GM10266 (cell line): ENCODE results near the gene SCNN1B.
"Not testable (repeated sequence)": the region's sequence is repeated elsewhere in the genome, so short reads cannot be mapped to it uniquely, and the experiment has no call there.

Source experiments
- DNase-seq: peaks from one replicate; pipeline ENCODE4 v3.0.0; 2012; ENCODE audit errors: extremely low spot score
- TF ChIP-seq, protein P1 (sequence below): IDR thresholded peaks from 2 replicates; pipeline ENCODE4 v1.5.1; 2012; ENCODE audit warnings: mild to moderate bottlenecking, low read depth; ENCODE audit not compliant: control insufficient read depth, insufficient read depth; ENCODE audit errors: missing control alignments

Gene SCNN1B

DNA sequence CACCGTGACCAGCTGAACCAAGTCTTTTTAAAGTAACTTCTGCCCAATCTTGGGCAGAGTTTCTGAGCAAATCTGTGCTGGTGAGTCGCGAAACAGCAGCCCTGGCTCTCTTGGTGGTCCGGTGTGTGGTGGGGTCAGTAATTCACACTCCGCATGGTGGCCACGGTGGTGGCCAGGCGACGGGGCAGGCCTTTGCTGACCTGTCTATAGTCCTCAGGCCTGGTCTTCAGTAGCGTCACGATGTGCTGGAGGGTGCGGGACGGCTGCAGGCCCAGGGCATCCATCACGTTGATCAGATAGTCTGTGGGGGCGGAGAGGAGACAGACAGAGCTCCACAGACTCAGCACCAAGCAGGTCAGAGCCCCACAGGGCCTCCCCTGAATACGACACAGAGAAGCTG, 86.7 kb downstream of the SCNN1B start:
- no peak for DNase-seq
- TF ChIP-seq, protein P1, sequence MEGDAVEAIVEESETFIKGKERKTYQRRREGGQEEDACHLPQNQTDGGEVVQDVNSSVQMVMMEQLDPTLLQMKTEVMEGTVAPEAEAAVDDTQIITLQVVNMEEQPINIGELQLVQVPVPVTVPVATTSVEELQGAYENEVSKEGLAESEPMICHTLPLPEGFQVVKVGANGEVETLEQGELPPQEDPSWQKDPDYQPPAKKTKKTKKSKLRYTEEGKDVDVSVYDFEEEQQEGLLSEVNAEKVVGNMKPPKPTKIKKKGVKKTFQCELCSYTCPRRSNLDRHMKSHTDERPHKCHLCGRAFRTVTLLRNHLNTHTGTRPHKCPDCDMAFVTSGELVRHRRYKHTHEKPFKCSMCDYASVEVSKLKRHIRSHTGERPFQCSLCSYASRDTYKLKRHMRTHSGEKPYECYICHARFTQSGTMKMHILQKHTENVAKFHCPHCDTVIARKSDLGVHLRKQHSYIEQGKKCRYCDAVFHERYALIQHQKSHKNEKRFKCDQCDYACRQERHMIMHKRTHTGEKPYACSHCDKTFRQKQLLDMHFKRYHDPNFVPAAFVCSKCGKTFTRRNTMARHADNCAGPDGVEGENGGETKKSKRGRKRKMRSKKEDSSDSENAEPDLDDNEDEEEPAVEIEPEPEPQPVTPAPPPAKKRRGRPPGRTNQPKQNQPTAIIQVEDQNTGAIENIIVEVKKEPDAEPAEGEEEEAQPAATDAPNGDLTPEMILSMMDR, result no peak

DNA sequence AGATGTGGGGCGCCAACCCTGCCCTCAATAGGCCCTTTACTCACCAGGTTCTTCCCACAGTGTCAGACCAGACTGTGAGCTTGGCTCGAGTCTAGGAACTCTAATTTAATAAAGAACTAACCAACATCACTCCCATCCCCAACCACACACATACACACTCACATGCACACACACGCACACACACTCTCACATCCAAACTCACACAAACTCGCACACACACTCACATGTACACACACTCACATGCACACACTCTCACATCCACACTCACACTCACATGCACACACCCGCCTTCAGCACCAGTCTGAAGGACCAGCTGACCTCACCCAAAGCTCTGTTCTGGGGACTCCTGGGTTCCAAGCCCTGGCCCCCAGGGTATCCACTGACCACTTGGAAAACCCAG, 87.1 kb downstream of the SCNN1B start:
- DNase-seq, result no peak
- TF ChIP-seq, protein P1, result no peak

GRCh38 chr16:23389936-23390335, 87.8 kb downstream of the SCNN1B start:
- DNase-seq, result not testable (repeated sequence)

GRCh38 chr16:23391381-23392222, 89.5 kb downstream of the SCNN1B start:
- no peak for DNase-seq
- TF ChIP-seq, protein P1, result no peak

DNA sequence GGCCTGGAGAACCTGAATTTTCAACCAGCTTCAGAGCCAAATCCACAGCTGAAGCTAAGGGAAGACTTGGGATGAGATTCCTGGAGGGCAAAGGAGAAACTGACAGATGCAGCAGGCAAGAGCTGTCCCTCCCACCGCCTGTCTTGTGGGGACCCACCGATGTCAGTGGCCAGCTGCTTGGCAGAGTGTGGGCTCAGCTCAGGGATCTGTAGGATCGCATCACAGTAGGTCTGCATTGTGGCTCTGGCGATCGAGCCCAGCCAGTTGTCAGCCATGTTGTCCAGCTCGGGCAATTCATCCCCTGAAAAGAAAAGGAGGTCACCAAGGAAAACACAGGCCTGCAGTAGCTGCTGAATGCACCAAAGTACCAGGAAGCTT, 90.1 kb downstream of the SCNN1B start:
- no peak for DNase-seq
- TF ChIP-seq, protein P1, result no peak

- TF ChIP-seq, protein P1, result no peak
- no peak for DNase-seq
These were observed 92.2 kb downstream of the SCNN1B start for GRCh38 chr16:23394141-23394831.

DNA sequence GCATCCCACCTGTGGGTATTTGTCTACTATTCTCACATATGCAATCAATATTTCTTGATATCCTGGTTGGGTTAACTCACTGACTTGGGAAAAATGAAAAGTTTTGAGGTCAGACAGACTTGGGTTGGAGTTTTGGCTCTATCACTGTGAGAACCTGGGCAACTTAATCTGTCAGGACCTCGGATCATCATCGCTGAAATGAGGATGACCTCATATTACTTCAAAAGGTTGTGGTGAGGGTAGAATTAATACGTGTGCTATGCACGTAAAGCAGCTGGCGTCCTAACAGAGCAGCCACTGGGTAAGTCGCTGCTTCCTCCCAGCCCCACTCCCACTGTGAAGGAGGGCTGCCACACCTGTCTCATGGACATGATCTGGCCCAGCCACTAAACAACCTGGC, 93.6 kb downstream of the SCNN1B start:
- DNase-seq, result no peak
- TF ChIP-seq, protein P1, result no peak
